Upper lobe of right lung (tissue), 1 donor: ENCODE results near the gene CYB561. TPM values are rescaled to one million over a fixed set of nuclear protein-coding genes. Genes with fewer than 3 reads are reported as not detected.

ENCODE experiments used
- ATAC-seq: fragments of 200-7000 bp; cut with Tn5 transposase; one replicate; pipeline ENCODE4 v1.9.1; 2020; ENCODE audit warnings: mild to moderate bottlenecking, moderate library complexity
- DNase-seq: peaks from one replicate; pipeline ENCODE4 v3.0.0-alpha.2; 2020
- H3K27ac ChIP-seq: fragments of 200-600 bp; one replicate; pipeline ENCODE4 v1.8.0; 2022
- H3K27me3 ChIP-seq: fragments of 200-600 bp; one replicate; pipeline ENCODE4 v1.8.0; 2022; ENCODE audit warnings: mild to moderate bottlenecking
- H3K36me3 ChIP-seq: fragments of 200-600 bp; one replicate; pipeline ENCODE4 v1.8.0; 2022
- H3K4me1 ChIP-seq: fragments of 200-600 bp; one replicate; pipeline ENCODE4 v1.8.0; 2022
- H3K4me3 ChIP-seq: fragments of 200-600 bp; one replicate; pipeline ENCODE4 v1.8.0; 2022; ENCODE audit warnings: mild to moderate bottlenecking
- H3K9me3 ChIP-seq: fragments of 200-600 bp; one replicate; pipeline ENCODE4 v1.8.0; 2022
- intact Hi-C: fragments of 100-400 bp; cut with DNase I; formaldehyde crosslinking; loops from one replicate; pipeline ENCODE4 v1.11.0; 2022
- total RNA-seq: library from RNA; stranded (reverse); fragmentation: NEBNext Ultra II Directional; extraction: Animal tissue kit (Norgen Biotek cat#: 25700); gene quantifications from one replicate; pipeline ENCODE4 v1.2.1, GENCODE V29; 2021
- TF ChIP-seq, protein P1 (sequence below): fragments of 200-600 bp; IDR thresholded peaks from one replicate; pipeline ENCODE4 v1.8.0; 2022; ENCODE audit warnings: antibody characterized with exemption
- donor health status: DM: no; HTN: yes; CAD: no; lungs with severe emphysema.

Gene CYB561
- total RNA-seq, 1 donor from 2014 or later = 55.5 TPM

GRCh38 chr17:63452962-63453551 is 7.0 kb upstream of the CYB561 start:
- no peaks in the 10 kb centered on the region for H3K36me3 ChIP-seq
- H3K4me3 ChIP-seq = no peak overlapping the region
- intact Hi-C loops = no loop called here
- DNase-seq (no peak), ATAC-seq (no peak)
- H3K9me3 ChIP-seq = no peaks in the 10 kb centered on the region
- H3K27ac ChIP-seq = no peak overlapping the region
- TF ChIP-seq, protein P1, sequence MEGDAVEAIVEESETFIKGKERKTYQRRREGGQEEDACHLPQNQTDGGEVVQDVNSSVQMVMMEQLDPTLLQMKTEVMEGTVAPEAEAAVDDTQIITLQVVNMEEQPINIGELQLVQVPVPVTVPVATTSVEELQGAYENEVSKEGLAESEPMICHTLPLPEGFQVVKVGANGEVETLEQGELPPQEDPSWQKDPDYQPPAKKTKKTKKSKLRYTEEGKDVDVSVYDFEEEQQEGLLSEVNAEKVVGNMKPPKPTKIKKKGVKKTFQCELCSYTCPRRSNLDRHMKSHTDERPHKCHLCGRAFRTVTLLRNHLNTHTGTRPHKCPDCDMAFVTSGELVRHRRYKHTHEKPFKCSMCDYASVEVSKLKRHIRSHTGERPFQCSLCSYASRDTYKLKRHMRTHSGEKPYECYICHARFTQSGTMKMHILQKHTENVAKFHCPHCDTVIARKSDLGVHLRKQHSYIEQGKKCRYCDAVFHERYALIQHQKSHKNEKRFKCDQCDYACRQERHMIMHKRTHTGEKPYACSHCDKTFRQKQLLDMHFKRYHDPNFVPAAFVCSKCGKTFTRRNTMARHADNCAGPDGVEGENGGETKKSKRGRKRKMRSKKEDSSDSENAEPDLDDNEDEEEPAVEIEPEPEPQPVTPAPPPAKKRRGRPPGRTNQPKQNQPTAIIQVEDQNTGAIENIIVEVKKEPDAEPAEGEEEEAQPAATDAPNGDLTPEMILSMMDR = no peak
- no peaks in the 10 kb centered on the region for H3K27me3 ChIP-seq
- H3K4me1 ChIP-seq = peaks cover 19% of the 10 kb centered on the region

DNA sequence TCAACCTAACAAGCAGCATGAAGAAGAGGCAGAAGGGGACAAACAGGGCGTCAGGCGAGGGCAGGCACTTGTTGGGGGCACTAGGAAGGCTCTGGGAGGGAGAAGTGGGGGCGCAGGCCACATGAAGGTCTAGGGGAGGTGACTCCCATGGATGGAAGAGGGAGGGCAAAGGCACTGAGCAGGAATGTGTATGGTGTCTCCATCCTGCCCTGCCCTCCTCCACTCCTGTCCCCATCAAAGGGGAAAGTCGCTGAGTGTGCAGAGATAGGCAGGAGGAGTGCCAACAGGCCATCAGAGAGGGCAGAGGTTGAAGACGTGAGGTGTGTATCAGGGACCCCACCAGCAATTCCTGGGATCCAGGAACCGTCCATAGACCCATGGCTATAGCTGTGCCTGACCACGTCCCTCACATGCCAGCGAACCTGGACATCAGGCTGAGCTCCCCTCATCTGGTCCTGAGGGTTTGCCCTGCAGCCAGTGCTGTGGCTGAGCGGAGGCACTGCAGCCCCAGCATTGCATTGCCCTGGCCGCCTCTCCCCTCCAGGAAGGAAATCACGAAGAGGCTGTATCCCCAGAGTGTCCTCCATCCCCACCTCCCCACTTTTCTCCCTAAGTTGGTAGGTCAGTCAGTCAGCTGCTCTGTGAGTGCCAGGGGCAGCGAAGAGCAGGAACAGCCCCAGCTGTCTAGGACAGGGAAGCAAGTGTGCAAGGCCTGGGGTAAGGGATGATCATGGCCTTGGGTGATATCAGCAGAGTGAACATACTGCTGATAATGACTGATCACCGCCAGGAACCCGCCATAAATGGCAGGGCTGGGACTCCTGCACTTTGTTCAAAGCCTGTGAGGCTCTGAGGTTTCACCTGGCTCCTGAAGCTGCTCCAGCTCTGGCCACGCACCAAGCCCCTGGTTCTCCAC is 6.2 kb upstream of the CYB561 start:
- DNase-seq = no peak
- intact Hi-C loops = no loop called here
- no peaks in the 10 kb centered on the region for H3K9me3 ChIP-seq
- H3K4me1 ChIP-seq = peaks cover 26% of the 10 kb centered on the region
- no peaks in the 10 kb centered on the region for H3K36me3 ChIP-seq
- no peak overlapping the region for H3K4me3 ChIP-seq
- H3K27me3 ChIP-seq = no peaks in the 10 kb centered on the region
- H3K27ac ChIP-seq = no peak overlapping the region
- TF ChIP-seq, protein P1 = no peak
- no peak for ATAC-seq

DNA sequence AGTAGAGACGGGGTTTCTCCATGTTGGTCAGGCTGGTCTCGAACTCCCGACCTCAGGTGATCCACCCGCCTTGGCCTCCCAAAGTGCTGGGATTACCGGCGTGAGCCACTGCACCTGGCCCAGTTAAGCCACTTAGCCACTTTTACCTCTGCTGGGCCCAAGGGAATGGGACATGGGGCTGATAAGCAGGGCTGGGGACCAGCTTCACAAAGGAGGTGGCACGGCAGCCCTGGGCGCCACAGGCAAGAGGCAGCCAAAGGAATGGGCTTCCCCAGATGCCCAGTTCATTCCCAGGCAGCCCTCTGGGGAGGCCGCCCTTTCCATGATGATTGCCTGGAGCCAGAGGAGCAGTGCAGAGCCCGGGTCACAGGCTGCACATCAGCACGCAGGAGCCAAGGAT is 5.0 kb upstream of the CYB561 start:
- peaks cover 28% of the 10 kb centered on the region for H3K4me1 ChIP-seq
- TF ChIP-seq, protein P1 = no peak
- H3K9me3 ChIP-seq = no peaks in the 10 kb centered on the region
- no peaks in the 10 kb centered on the region for H3K36me3 ChIP-seq
- no peak for DNase-seq
- H3K27me3 ChIP-seq = no peaks in the 10 kb centered on the region
- H3K27ac ChIP-seq = no peak overlapping the region
- ATAC-seq = no peak
- H3K4me3 ChIP-seq = no peak overlapping the region
- intact Hi-C loops = no loop called here

DNA sequence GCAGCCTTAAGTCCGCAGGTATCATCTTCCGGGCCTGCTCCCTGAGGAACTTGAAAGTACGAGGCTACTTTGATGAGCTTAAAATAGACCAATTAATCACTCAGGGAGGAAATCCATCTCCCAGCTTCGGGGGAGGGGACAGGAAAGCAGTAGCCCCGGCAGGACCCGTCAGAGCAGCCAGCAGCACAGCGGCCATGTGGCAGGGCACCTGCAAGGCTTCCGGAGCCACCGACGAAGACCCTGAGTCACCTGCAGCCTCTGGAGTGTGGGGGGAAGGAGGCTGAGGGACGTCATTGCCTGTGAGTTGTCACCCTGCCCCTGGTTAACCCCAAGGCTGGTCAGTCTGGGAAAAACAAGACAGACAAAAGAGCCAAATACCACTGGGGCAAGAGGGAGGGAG is 4.4 kb upstream of the CYB561 start:
- Histone ChIP-seq H3K4me1 (peaks cover 28% of the 10 kb centered on the region), H3K27ac (no peak overlapping the region), H3K9me3 (no peaks in the 10 kb centered on the region), H3K4me3 (no peak overlapping the region), H3K27me3 (no peaks in the 10 kb centered on the region), H3K36me3 (no peaks in the 10 kb centered on the region)
- ATAC-seq (no peak), DNase-seq (no peak)
- TF ChIP-seq, protein P1 = no peak
- intact Hi-C loops = no loop called here

DNA sequence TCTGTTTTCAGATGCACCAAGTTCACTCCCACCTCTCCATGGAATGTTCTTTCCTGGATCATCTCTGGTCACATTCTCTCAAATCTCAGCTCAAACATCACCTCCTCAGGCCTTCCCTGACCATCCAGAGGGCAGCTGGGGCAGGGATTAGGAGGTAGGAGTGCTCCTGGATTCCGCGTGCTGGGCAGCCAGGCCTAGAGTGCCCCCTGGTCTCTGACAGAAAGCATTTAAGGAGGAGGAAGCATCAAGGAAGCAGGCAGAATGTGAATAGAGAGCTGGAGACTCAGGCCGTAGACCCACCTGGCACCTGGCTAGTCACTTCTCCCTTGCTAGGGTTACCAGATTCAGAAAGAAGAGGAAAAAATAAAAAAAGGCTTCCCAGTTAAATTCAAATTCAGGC is 2.5 kb upstream of the CYB561 start:
- Histone ChIP-seq H3K4me1 (peaks cover 21% of the 10 kb centered on the region), H3K36me3 (no peaks in the 10 kb centered on the region), H3K4me3 (no peak overlapping the region), H3K27me3 (no peaks in the 10 kb centered on the region), H3K27ac (no peak overlapping the region), H3K9me3 (no peaks in the 10 kb centered on the region)
- TF ChIP-seq, protein P1 = no peak
- intact Hi-C loops = no loop called here
- DNase-seq (no peak), ATAC-seq (no peak)
